ENCODE measurements around the gene SLC5A12. TPM values are rescaled to one million over a fixed set of nuclear protein-coding genes. Genes with fewer than 3 reads are reported as not detected.
"Not testable (repeated sequence)": the region's sequence is repeated elsewhere in the genome, so short reads cannot be mapped to it uniquely, and the experiment has no call there.

SLC5A12 gene
- total and polyA plus RNA-seq, 12 donors = 0.03 to 0.33 (median 0.12) TPM; not detected in 8

DNA sequence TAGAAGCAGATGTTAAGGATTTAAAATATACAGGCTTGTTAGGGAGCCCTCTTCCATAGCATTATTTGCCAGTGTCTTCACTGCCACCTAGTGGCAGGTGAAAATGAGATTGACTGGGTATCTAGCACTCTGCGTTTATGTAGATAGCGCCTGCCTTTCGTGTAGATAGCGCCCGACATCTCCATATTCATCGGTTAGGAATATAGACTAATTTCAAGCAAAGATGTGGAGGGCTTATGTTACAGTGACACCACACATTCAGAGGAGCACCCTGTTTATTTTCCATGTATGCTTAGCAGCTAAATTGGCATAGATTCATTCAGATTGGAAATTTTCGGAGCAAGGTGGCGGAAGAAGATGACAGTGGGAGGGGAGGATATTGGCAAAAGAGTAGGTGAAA, 72.0 kb downstream of the SLC5A12 start:
- DNase-seq = peak; percentile 41 to 73 (median 55)
- no peaks in the 10 kb centered on the region for H3K27me3 ChIP-seq
- no peaks in the 10 kb centered on the region for H3K36me3 ChIP-seq (replicated peaks in 1 of 2)
- WGBS, 4 donors = 31 to 39% (median 36%) methylated on average over 8 of the region's 8 CpGs
- no peak for TF ChIP-seq POLR2A (IDR thresholded peaks at IDR 0.05)
- TF ChIP-seq, protein P1, sequence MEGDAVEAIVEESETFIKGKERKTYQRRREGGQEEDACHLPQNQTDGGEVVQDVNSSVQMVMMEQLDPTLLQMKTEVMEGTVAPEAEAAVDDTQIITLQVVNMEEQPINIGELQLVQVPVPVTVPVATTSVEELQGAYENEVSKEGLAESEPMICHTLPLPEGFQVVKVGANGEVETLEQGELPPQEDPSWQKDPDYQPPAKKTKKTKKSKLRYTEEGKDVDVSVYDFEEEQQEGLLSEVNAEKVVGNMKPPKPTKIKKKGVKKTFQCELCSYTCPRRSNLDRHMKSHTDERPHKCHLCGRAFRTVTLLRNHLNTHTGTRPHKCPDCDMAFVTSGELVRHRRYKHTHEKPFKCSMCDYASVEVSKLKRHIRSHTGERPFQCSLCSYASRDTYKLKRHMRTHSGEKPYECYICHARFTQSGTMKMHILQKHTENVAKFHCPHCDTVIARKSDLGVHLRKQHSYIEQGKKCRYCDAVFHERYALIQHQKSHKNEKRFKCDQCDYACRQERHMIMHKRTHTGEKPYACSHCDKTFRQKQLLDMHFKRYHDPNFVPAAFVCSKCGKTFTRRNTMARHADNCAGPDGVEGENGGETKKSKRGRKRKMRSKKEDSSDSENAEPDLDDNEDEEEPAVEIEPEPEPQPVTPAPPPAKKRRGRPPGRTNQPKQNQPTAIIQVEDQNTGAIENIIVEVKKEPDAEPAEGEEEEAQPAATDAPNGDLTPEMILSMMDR (IDR thresholded peaks at IDR 0.05) = peak; percentile 35 to 72 (median 53)
- no peak overlapping the region for H3K4me3 ChIP-seq
- no peak overlapping the region for H3K27ac ChIP-seq
- no peaks in the 10 kb centered on the region for H3K9me3 ChIP-seq (replicated peaks in 1 of 3)
- intact Hi-C loops (cut with DNase I) = loop anchor here in 1 of 2 donors (10.0 kb wide), 1 partner anchor 355 kb away; no protein-coding TSS in a partner anchor
- H3K4me1 ChIP-seq (replicated peaks in 1 of 2) = no peaks in the 10 kb centered on the region

DNA sequence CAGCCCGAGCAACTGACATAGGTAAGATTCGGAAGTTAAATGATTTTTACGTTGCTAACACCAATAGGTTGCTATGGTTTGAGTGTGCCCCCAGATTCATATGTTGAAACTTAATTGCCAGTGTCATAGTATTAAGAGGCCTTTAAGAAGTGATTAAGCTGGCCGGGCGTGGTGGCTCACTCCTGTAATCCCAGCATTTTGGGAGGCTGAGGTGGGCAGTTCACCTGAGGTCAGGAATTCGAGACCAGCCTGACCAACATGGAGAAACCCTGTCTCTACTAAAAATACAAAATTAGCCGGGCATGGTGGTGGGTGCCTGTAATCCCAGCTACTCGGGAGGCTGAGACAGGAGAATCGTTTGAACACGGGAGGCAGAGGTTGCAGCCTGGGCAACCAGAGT, 78.5 kb downstream of the SLC5A12 start:
- H3K4me1 ChIP-seq (replicated peaks in 1 of 2); H3K9me3 ChIP-seq (replicated peaks in 1 of 3); DNase-seq; H3K36me3 ChIP-seq (replicated peaks in 1 of 2); H3K27me3 ChIP-seq; intact Hi-C loops (cut with DNase I); H3K4me3 ChIP-seq; H3K27ac ChIP-seq: not testable (repeated sequence)
- 87 to 94% (median 90%) methylated on average over 10 of the region's 10 CpGs for WGBS, 4 donors

- H3K27ac ChIP-seq = no peak overlapping the region
- no peak for DNase-seq
- intact Hi-C loops (cut with DNase I) = no loop called here
- no peaks in the 10 kb centered on the region for H3K27me3 ChIP-seq
- H3K9me3 ChIP-seq (replicated peaks in 1 of 3) = no peaks in the 10 kb centered on the region
- no peak overlapping the region for H3K4me3 ChIP-seq
- TF ChIP-seq POLR2A (IDR thresholded peaks at IDR 0.05) = no peak
- TF ChIP-seq, protein P1 (IDR thresholded peaks at IDR 0.05) = no peak
- H3K4me1 ChIP-seq (replicated peaks in 1 of 2) = no peaks in the 10 kb centered on the region
- 28 to 66% (median 35%) methylated on average over 2 of the region's 2 CpGs for WGBS, 4 donors
- no peaks in the 10 kb centered on the region for H3K36me3 ChIP-seq (replicated peaks in 1 of 2)
Measured at GRCh38 chr11:26632691-26633159, 89.1 kb downstream of the SLC5A12 start.

DNA sequence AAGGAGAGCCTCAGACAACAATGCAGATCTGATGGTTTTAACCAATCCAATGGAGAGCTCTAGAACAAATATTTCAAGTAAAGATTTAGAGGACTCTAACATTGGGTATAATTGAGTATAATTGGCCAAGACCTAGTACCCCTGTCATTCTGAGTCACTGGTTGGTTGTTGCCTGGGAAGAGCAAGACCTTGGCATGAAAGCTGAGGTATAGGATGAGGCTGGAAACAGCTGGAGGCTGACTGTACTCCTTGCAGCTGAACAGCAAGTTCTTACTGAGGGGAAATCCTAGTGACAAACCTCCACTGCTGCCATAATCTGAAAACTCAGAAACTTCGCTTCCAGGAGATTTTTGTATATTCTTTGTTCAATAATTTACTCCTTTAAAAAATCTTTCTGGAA, 95.5 kb downstream of the SLC5A12 start:
- no peaks in the 10 kb centered on the region for H3K27me3 ChIP-seq
- H3K9me3 ChIP-seq (replicated peaks in 1 of 3) = no peaks in the 10 kb centered on the region
- H3K36me3 ChIP-seq (replicated peaks in 1 of 2) = no peaks in the 10 kb centered on the region
- 76 to 97% (median 88%) methylated on average over 1 of the region's 1 CpG for WGBS, 4 donors
- TF ChIP-seq, protein P1 (IDR thresholded peaks at IDR 0.05) = no peak
- TF ChIP-seq POLR2A (IDR thresholded peaks at IDR 0.05) = no peak
- no peaks in the 10 kb centered on the region for H3K4me1 ChIP-seq (replicated peaks in 1 of 2)
- no peak overlapping the region for H3K27ac ChIP-seq
- no peak overlapping the region for H3K4me3 ChIP-seq
- DNase-seq = no peak
- intact Hi-C loops (cut with DNase I) = no loop called here

DNA sequence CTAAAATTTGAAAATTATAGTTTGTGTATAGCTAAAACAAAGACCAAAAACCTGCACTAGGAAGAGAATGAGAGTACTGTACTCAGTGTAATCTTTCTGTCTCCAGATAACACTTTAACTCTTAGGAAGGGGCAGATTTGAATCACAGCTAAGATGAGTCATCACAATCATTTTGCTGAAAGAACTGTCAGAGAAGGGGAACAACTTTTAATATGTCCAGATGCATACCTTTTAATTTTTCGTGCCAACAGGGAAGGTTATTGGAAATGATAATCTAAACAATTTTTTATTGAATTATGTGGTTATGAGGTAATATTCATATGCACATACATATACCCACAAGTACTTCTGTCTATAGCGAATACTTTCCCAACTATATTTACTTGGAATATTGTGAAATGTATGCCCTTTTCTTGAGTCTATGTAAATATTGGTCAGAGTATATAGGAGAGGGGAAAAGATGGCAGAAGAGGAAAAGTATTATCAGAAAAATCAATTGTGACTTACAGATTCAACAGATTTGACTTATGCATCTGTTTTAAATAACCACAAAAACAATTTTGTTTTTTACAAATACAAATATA, 98.7 kb downstream of the SLC5A12 start:
- Histone ChIP-seq H3K9me3 (replicated peaks in 1 of 3) (no peaks in the 10 kb centered on the region), H3K4me1 (replicated peaks in 1 of 2) (no peaks in the 10 kb centered on the region), H3K27ac (no peak overlapping the region), H3K36me3 (replicated peaks in 1 of 2) (no peaks in the 10 kb centered on the region), H3K4me3 (no peak overlapping the region), H3K27me3 (no peaks in the 10 kb centered on the region)
- no peak for TF ChIP-seq POLR2A (IDR thresholded peaks at IDR 0.05)
- TF ChIP-seq, protein P1 (IDR thresholded peaks at IDR 0.05) = no peak
- intact Hi-C loops (cut with DNase I) = no loop called here
- WGBS, 4 donors = 48 to 76% (median 55%) methylated on average over 2 of the region's 2 CpGs
- DNase-seq = no peak
